GM21390 (cell line): ENCODE data around the gene ARID2.

Experiments
- ATAC-seq: cut with Tn5 transposase; IDR thresholded peaks from one replicate; pipeline ENCODE4 v1.9.1; 2021; ENCODE audit not compliant: unreplicated experiment

Gene ARID2, protein sequence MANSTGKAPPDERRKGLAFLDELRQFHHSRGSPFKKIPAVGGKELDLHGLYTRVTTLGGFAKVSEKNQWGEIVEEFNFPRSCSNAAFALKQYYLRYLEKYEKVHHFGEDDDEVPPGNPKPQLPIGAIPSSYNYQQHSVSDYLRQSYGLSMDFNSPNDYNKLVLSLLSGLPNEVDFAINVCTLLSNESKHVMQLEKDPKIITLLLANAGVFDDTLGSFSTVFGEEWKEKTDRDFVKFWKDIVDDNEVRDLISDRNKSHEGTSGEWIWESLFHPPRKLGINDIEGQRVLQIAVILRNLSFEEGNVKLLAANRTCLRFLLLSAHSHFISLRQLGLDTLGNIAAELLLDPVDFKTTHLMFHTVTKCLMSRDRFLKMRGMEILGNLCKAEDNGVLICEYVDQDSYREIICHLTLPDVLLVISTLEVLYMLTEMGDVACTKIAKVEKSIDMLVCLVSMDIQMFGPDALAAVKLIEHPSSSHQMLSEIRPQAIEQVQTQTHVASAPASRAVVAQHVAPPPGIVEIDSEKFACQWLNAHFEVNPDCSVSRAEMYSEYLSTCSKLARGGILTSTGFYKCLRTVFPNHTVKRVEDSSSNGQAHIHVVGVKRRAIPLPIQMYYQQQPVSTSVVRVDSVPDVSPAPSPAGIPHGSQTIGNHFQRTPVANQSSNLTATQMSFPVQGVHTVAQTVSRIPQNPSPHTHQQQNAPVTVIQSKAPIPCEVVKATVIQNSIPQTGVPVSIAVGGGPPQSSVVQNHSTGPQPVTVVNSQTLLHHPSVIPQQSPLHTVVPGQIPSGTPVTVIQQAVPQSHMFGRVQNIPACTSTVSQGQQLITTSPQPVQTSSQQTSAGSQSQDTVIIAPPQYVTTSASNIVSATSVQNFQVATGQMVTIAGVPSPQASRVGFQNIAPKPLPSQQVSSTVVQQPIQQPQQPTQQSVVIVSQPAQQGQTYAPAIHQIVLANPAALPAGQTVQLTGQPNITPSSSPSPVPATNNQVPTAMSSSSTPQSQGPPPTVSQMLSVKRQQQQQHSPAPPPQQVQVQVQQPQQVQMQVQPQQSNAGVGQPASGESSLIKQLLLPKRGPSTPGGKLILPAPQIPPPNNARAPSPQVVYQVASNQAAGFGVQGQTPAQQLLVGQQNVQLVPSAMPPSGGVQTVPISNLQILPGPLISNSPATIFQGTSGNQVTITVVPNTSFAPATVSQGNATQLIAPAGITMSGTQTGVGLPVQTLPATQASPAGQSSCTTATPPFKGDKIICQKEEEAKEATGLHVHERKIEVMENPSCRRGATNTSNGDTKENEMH (N-terminal part only)

DNA sequence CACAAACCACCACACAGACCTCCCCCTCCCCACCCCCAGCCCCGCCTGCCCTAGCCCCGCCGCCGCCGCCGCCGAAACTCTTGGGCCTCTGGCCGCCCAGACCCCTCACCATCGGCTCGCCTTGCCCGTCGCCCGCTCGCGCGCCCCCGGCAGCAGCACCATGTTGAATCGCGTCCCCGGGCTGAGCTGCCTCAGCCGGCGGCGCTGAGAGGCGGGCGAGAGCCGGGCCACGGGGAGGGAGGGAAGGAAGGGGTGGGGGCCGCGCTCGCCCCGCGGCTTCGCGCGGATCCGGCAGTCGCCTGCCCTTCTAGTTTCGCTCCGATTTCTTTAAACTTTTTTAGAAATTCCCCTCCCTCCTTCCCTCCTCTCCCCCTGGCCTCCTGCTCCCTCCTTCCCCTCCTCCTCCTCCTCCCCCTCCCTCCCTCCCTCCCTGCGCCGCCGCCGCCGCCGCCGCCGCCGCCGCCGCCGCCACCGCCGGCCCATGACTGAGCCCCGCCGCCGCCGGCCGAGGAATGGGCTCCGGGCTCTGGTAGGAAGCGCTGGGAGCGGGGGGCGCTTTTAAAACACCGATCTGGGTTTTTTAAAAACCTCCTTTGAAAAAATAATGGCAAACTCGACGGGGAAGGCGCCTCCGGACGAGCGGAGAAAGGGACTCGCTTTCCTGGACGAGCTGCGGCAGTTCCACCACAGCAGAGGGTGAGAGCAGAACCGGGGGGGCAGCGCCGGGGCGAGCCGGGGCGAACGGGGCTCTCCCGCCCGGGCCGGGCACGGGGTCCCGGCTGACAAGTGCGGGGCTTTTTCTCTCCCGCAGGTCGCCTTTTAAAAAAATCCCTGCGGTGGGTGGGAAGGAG, at the start of gene ARID2:
ARID2 (plus strand) TSS at position 474 of the 851 bp plus-strand sequence; CDS start at position 605, 131 bp downstream.
- peak; percentile 8 for ATAC-seq

DNA sequence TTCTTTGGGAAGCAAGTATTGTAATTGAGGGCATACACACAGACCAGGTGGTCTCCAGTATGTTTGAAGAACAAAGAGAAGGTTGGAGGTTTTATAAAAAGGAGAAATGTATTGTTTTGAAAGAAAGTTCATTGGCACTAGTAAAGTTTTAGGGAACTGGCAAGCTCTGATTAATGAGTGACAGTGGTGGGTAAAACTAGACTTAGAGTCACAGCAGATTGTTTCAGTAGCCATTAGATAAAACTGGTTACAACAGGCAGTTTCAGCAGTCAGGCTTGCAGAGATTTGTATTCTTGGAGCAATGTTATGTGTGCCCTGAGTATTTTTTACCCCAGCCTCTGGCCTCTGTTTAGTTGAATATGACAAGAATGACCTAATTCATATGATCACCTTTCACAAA, 49.1 kb upstream of the ARID2 start:
- no peak for ATAC-seq

DNA sequence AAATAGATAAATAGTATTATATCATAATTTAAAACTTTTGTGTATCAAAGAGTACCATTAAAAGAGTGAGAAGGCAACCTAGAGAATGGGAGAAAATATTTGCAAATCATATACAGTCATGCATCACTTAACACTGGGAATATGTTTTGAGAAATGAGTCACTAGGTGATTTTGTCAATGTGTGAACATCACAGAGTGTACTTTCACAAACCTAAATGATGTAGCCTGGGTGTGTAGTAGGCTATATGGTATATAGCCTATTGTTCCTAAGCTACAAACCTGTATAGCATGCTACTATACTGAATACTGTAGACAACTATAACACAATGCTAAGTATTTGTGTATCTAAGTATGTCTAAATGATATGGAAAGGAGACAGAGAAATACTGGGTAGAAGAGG, 48.0 kb upstream of the ARID2 start:
- ATAC-seq = no peak

DNA sequence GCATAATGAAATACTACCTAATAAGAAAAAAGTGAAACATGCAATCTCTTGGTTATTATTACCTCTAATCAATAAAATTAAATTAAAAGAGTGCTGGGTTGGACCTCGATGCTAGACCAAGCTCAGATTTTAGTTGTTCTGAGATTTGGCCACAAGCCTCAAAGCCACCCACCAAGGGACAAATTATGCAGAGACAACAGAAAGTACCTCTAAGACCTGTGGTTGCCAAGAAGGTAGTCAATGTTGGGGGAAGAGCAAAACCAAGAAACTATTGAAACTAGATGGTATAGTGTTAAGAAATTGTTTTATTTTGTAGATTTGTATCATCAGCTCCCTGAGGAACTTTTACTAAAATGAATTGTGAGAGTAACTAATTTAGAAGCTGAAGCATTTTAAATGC, 43.8 kb upstream of the ARID2 start:
- ATAC-seq = peak; percentile 60

DNA sequence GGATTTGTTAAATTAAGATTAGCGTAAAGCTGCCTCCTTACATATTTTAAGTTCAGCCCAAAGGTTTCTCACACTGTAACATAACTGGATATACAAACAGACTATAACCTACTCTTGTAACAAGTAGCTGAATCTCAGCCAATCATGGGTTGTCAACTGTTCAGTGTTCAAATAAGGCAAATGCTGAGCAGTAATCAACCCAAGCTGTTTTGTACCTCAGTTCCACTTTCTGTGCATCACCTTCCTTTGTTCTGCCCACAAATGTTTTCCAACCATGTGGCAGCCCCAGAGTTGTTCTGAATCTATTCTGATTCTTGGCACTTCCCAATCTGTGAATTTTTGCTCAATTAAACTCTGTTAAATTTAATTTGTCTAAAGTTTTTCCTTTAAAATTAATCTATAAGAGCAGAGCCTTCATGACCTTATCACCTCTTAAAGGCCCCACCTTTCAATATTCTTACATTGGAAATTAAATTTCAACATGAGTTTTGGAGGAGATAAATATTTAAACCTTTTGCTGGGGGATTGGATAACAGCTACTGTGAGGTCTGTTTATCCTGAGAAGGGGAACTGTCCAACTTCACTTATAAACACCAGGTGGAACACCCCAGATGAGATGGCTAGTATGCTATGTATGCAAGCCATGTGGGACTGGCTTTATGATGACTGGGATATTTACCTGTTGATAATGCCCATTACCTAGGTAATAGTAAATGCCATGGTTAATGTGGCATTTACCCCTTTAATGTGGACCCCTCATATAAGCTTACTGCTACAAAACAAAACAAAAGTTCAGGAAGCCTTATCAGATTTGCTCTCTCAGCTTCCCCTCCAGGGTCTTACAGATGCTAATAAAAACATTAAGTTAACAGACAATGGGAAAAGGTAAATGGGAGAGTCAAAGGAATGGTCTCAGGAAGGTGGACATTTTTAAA, 42.2 kb upstream of the ARID2 start:
- no peak for ATAC-seq

DNA sequence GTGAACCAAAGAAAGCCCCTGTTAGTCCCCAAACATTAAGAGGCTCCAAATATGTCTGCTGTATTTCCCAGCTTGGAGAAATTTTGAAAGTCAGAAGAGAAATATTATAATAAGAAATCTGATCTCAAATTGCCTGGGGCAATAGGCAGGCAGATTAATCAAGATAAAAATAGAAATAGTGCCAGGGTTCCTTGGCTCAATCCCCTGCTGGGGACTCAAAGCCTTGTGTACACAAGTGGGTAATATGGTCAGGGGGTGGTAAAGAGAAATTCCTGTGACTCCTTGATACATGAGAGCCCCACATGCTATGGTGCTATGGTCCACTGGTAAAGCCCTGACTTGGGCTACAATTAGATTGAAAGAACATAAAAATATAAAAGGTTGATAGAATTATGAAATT, 41.3 kb upstream of the ARID2 start:
- no peak for ATAC-seq

DNA sequence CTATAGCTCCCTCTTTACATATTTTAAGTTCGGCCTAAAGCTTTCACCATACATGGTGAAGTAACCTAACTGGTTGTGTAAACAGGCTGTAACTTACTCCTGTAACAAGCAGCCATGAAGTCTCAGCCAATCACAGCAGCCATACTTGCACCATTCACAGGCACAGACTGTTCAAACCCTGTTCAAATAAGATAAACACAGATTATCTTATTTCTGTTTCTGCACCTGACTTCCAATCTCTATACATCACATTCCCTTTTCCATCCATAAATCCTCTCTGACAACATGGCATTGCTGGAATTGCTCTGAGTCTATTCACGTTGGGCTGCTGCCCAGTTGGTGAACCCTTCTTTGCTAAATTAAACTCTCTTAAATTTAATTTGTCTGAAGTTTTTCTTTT, 34.5 kb upstream of the ARID2 start:
- no peak for ATAC-seq

DNA sequence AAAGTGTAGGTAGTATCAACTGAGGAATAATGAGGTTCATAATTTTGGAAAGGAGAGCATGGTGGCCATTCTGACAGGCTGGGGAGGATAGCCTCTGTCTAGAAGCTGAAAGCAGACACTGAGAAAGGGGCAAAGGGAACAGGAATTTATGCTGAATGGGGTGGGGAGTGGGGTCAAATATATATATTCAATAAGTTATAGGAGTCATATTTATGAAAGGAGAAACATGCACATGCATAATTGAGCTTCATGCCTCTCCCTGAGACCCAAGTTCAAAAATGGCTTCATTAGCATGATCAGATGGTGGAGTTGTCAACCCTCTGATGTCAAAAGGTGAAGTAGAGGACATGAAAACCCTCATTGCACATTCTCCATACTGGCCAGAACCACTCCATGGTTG, 33.9 kb upstream of the ARID2 start:
- no peak for ATAC-seq

DNA sequence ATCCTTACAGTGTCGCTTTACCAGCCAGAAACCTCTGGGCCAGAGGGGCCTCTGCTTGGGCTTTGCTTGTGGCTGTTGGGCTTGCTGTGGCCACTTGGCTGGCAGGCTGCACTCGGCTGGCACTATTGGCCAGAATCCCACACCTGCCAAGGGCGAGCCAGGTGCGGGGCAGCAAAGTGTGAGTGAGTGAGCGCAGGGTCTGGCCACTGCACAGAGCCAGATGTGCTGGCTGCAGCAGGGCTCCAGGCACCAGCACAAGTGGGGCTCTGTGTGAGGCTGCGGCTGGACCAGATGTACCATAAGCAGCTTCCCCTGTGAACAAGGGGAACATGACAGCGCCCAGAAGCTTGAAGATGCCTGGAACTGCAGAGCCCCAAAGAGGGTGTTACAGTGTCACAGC, 33.5 kb upstream of the ARID2 start:
- ATAC-seq = no peak

DNA sequence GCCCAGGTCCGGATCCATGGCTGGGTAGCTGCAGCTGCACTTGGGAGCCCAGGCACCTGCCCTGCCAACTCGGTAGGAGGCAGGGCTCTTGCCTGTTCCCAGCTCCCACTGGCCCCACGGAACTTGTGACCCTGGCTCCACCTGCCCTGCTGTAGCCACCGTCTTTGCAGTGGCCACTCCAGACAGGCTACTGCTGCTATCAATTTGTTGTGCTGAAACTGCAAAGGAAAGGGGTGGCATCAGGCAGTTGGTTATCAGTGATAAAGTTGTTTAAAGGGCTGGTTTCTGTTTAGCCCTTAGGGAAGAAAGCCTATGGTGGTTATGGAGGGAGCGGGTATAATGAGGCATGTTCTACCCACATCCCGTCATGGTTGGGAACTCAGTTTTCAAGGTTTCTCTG, 32.1 kb upstream of the ARID2 start:
- ATAC-seq = no peak

DNA sequence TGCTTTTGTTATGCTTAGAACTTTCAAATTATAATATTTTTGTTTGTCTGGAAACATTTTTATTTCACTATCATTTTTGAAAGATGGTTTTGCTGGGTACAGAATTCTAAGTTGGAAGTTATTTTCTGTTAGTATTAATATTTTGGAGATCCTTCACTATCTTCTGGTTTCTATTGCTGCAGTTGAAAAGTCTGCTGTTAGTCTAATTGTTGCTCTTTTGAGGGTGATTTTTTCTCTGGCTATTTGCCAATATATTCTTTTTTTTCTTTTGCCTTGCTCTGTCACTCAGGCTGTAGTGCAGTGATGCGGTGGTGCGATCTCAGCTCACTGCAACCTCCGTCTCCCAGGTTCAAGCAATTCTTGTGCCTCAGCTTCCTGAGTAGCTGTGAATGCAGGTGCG, 28.2 kb upstream of the ARID2 start:
- no peak for ATAC-seq

DNA sequence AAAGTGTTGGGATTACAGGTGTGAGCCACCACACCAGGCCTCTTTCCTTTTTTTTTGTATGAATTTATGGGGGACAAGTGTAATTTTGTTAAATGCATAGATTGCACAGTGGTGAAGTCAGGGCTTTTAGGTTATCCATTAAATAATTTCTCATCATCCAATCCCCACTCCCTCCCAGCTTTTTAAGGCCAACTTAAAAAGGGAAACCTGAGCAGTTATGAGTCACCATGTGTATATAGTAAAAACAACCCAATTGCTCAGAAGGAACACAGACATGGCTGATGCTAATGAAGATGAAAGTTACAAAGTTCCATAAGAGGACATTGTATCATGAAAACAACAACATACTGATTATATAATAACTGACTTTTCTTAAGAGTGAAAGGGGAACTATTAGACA, 25.6 kb upstream of the ARID2 start:
- ATAC-seq = no peak

DNA sequence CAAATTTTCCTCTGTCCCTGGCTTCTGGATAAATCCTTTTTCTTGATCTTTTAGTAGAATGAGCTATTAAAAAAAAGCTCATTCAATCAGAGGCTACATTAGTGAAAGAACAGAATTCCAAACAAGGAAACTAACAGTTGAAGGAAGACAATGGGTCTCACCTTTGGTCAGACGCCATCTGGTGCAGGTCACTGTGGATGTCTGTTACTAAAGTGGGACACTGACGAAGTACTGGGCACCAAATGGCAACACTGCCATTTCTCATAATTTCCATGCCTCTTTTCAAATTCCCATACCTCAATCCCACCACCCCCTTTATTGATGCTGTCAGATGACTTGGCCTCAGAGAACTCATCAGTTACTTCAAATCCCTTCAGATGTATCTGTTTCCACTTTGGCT, 24.5 kb upstream of the ARID2 start:
- no peak for ATAC-seq

DNA sequence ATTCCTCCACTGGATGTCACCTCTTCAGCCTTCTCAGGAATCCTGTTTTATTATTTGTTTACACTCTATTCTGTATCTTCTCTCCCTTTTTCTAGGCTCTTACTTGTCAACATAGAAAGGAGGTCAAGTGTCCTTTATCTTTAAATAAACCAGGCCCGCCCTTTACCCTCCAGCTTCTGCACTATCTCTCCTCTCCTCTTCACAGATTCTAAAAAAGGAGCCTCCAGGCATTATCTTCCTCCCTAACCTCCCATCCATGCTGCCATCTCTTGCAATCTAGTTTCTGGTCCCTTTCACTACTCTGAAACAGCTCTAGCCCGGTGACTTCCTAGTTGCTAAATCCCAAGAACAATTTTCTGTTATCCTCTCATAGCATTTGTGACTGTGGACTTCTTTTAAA, 24.1 kb upstream of the ARID2 start:
- ATAC-seq = no peak

DNA sequence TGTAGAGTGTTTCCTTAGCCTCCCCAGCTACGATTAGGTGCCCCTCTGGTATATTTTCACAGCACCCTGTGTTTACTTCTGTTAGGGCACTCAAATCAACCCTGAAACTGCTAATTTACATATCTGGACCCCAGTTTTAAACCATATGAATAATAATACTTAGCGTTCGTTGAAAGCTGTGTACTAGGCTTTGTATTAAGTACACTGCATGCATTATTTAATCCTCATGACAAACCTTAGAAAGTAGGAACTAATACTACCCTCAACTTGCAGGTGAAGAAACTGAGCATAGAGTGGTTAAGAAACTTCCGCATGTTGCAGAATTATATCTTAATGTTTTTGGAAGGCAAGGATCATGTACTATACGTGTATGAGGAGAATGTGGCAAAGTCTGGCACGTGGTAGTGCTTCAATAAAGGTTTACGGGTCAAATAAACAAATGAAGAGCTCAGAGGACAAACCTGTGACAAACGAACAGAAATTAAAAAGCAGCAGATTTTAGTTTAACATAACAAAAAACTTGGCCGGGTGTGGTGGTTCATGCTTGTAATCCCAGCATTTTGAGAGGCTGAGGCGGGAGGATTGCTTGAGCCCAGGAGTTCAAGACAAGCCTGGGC, 22.2 kb upstream of the ARID2 start:
- no peak for ATAC-seq

DNA sequence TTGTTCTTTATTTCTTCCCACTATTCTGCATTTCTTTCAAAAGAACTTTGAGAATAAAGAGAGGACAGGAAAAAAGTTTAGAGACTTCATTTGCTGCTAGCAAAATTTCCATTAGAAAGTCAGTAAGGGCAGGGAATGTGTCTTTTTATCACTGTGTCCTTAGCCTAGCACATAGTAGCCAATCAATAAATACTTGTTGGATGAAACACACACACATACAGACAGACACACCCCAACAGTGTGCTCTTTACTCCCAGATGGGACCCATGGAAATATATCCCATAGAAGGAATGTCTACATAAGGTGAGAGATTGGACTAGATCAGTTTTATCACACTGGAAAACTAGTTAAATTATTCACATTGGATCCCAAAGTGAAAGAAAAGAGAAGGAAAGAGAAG, 21.1 kb upstream of the ARID2 start:
- ATAC-seq = no peak

DNA sequence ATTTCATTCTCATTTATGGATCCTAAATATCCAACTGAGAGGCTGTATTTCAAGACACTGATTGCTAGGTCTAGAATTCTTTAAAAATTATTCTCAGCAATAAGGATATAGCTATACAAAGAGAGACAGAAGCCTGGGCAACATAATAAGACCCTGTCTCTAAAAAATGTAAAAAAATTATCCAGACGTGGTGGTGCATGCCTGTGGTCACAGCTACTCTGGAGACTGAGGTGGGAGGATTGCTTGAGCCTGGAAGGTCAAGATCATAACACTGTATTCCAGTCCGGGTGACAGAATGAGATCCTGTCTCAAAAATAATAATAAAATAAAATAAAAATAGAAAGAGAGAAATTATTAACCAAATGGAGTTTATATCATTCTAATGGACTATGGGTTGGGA, 20.6 kb upstream of the ARID2 start:
- ATAC-seq = no peak

DNA sequence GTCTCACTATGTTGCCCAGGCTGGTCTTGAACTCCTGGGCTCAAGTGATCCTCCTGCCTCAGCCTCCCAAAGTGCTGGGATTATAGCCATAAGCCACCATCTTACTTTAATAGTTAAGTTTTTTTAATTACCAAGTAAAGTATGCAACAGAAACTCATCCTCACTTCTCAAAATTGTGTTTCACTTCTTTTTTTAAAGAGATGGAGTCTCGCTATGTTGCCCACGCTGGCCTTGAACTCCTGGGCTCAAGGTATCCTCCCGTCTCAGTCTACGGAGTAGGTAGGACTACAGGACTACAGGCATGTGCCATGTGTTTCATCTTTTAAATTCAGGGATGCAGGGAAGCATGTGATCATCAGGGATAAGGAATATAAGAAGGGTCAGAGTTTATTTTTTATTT, 17.2 kb upstream of the ARID2 start:
- ATAC-seq = no peak

DNA sequence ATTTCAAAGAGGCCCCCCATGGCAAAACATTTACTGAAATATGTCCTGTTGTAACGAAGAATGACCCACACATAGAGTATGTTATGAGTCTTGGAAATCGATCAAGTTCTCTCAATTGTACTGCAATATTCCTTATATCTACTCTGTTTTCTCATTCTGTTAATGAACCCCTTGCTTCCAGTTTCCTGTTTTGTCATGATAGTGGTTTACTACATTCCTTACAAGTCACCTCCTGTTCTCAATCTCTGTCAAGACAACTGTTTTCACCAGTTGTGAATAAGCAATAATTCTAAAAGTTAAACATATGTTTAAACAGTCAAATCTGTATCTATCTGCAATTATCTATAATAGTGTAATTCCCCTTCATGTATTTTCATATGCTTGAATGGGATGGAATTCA, 16.4 kb upstream of the ARID2 start:
- ATAC-seq = no peak
